NCI-H2081 treated with DMSO at 0.1 percent for 48 hours (cell line): Measurements from ENCODE around the gene C1QB.
"Not testable (repeated sequence)": the region's sequence is repeated elsewhere in the genome, so short reads cannot be mapped to it uniquely, and the experiment has no call there.

Source experiments
- DNase-seq: peaks from one replicate; lab custom pipeline; 2025; lab: John Stamatoyannopoulos, UW

Gene C1QB

GRCh38 chr1:22665752-22666151 lies 12.7 kb downstream of the C1QB start:
- no peak for DNase-seq

- no peak for DNase-seq
These were observed 13.4 kb downstream of the C1QB start for GRCh38 chr1:22666412-22666811.

GRCh38 chr1:22668840-22669239 lies 15.8 kb downstream of the C1QB start:
- DNase-seq, result not testable (repeated sequence)

- no peak for DNase-seq
These were observed 17.4 kb downstream of the C1QB start for GRCh38 chr1:22670352-22670975.

GRCh38 chr1:22671999-22672398 lies 19.0 kb downstream of the C1QB start:
- no peak for DNase-seq

GRCh38 chr1:22673486-22674409 lies 20.7 kb downstream of the C1QB start:
- no peak for DNase-seq

GRCh38 chr1:22674410-22674749 lies 21.3 kb downstream of the C1QB start:
- no peak for DNase-seq

- not testable (repeated sequence) for DNase-seq
These were observed 23.1 kb downstream of the C1QB start for GRCh38 chr1:22676151-22676550.

- no peak for DNase-seq
These were observed 24.0 kb downstream of the C1QB start for GRCh38 chr1:22676916-22677583.

GRCh38 chr1:22677931-22678896 lies 25.2 kb downstream of the C1QB start:
- DNase-seq, result no peak

- no peak for DNase-seq
These were observed 27.7 kb downstream of the C1QB start for GRCh38 chr1:22680726-22681125.

- DNase-seq, result no peak
These were observed 28.7 kb downstream of the C1QB start for GRCh38 chr1:22681556-22682276.

- DNase-seq, result no peak
These were observed 30.5 kb downstream of the C1QB start for GRCh38 chr1:22683547-22683946.

- no peak for DNase-seq
These were observed 32.6 kb downstream of the C1QB start for GRCh38 chr1:22685591-22686059.

- no peak for DNase-seq
These were observed 34.2 kb downstream of the C1QB start for GRCh38 chr1:22687191-22687590.

GRCh38 chr1:22688466-22688865 lies 35.4 kb downstream of the C1QB start:
- DNase-seq, result no peak

- peak; percentile 83 for DNase-seq
These were observed 36.5 kb downstream of the C1QB start for GRCh38 chr1:22689505-22689904.

- DNase-seq, result no peak
These were observed 38.2 kb downstream of the C1QB start for GRCh38 chr1:22691031-22691753.

GRCh38 chr1:22694172-22694571 lies 41.1 kb downstream of the C1QB start:
- DNase-seq, result no peak

GRCh38 chr1:22696610-22697009 lies 43.6 kb downstream of the C1QB start:
- DNase-seq, result no peak
